HepG2 (cell line): ENCODE measurements around the gene MSI2. TPM values are rescaled to one million over a fixed set of nuclear protein-coding genes. Genes with fewer than 3 reads are reported as not detected.

Experiments used
- ATAC-seq: fragments of 200-7000 bp; cut with Tn5 transposase; 3 replicates; pipeline ENCODE4 v1.9.1; 2020; ENCODE audit warnings: mild to moderate bottlenecking, moderate library complexity
- BruUV-seq: library from RNA; stranded (reverse); fragments of 400-500 nt; replicated peaks from 2 replicates; lab custom pipeline; 2021; lab: Mats Ljungman, UMichigan
- CTCF ChIA-PET: fragments of 300-600 bp; formaldehyde crosslinking; extraction: SDS; loops from one replicate; lab custom pipeline; 2021; ENCODE audit warnings: low total read pairs, inconsistent platforms, low intra/inter-chr PET ratio; lab: Yijun Ruan, JAX
- POLR2A ChIA-PET: fragments of 350-600 bp; sonication (Branson Sonifier 250); formaldehyde crosslinking; loops from one replicate; lab custom pipeline; 2020; ENCODE audit warnings: antibody characterized with exemption, inconsistent platforms; lab: Yijun Ruan, JAX
- DNase-seq: peaks from one replicate; pipeline ENCODE4 v3.0.0-alpha.2; 2015; ENCODE audit warnings: low spot score
- FAIRE-seq: peaks from 3 replicates; lab custom pipeline; 2011; peaks lifted over from hg19 to GRCh38; lab: Jason Lieb, UNC
- H2AFZ ChIP-seq: one replicate; pipeline ENCODE4 v1.6.1; 2011; ENCODE audit warnings: low read length, inconsistent platforms
- H3K27ac ChIP-seq: fragments of 300-600 bp; 3 replicates; pipeline ENCODE4 v1.8.0; 2011; ENCODE audit warnings: mixed run types, mild to moderate bottlenecking, mixed read lengths, low read length, inconsistent platforms; ENCODE audit not compliant: insufficient read depth; ENCODE audit errors: extremely low read length
- H3K27me3 ChIP-seq, 2 experiments: fragments of 200-600 bp in 1 of 2; 2 replicates in 1 of 2; 3 replicates in 1 of 2; pipeline versions ENCODE4 v1.6.0 to v1.8.0; 2011; ENCODE audit warnings: low read length in 2 of 2, mild to moderate bottlenecking in 2 of 2, moderate library complexity in 2 of 2, inconsistent platforms in 1 of 2; ENCODE audit not compliant: insufficient read depth in 2 of 2, control insufficient read depth in 1 of 2
- H3K36me3 ChIP-seq, 2 experiments: fragments of 200-600 bp in 1 of 2; replicated peaks in 1 of 2; 2 replicates in 1 of 2; 3 replicates in 1 of 2; pipeline versions ENCODE4 v1.5.1 to v1.8.0; 2011; ENCODE audit warnings: low read length in 2 of 2, inconsistent platforms in 1 of 2; ENCODE audit not compliant: insufficient read depth in 2 of 2, control insufficient read depth in 1 of 2
- H3K4me1 ChIP-seq: 2 replicates; pipeline ENCODE4 v1.5.1; 2012; ENCODE audit warnings: low read length, inconsistent platforms; ENCODE audit not compliant: insufficient read depth
- H3K4me2 ChIP-seq: 2 replicates; pipeline ENCODE4 v1.6.0; 2011; ENCODE audit warnings: low read depth, low read length, inconsistent platforms
- H3K4me3 ChIP-seq, 3 experiments: fragments of 200-600 bp in 1 of 3; sonication (generic), shearing (Covaris generic) in 1 of 3; replicated peaks in 1 of 3; 2 replicates each; pipeline ENCODE4 v1.5.1; 2011 to 2016; ENCODE audit warnings: low read length in 3 of 3, inconsistent platforms in 2 of 3, low read depth in 2 of 3, mild to moderate bottlenecking in 2 of 3, control low read depth in 1 of 3, mixed read lengths in 1 of 3; ENCODE audit not compliant: insufficient read depth in 1 of 3
- H3K79me2 ChIP-seq: one replicate; pipeline ENCODE4 v1.6.1; 2011; ENCODE audit warnings: low read length, inconsistent platforms; ENCODE audit not compliant: insufficient read depth
- H3K9ac ChIP-seq: 2 replicates; pipeline ENCODE4 v1.6.0; 2011; ENCODE audit warnings: mild to moderate bottlenecking, low read depth, low read length, inconsistent platforms; ENCODE audit not compliant: insufficient read depth
- H3K9me3 ChIP-seq: 2 replicates; pipeline ENCODE4 v1.5.1; 2012; ENCODE audit warnings: mild to moderate bottlenecking, low read length
- H4K20me1 ChIP-seq: 2 replicates; pipeline ENCODE4 v1.6.0; 2011; ENCODE audit warnings: inconsistent platforms, mild to moderate bottlenecking, low read length, moderate library complexity; ENCODE audit not compliant: insufficient read depth
- FOXC1 ChIP-seq: sonication (generic); formaldehyde crosslinking; IDR thresholded peaks from 2 replicates; pipeline ENCODE4 v1.8.0; 2022; ENCODE audit warnings: mild to moderate bottlenecking, missing genetic modification reagents, borderline replicate concordance
- ZBTB38 ChIP-seq: sonication (generic); formaldehyde crosslinking; IDR thresholded peaks from 2 replicates; pipeline ENCODE4 v1.5.1; 2020; ENCODE audit warnings: mild to moderate bottlenecking, missing genetic modification reagents
- ZMYM2 ChIP-seq: sonication (generic); formaldehyde crosslinking; IDR thresholded peaks from 2 replicates; pipeline ENCODE4 v1.8.0; 2022; ENCODE audit warnings: mild to moderate bottlenecking, missing genetic modification reagents
- ZNF296 ChIP-seq: sonication (generic); formaldehyde crosslinking; conservative IDR thresholded peaks from 2 replicates; pipeline ENCODE4 v1.5.0; 2020; ENCODE audit warnings: mild to moderate bottlenecking, missing genetic modification reagents
- ZNF407 ChIP-seq: sonication (generic); formaldehyde crosslinking; IDR thresholded peaks from one replicate; pipeline ENCODE4 v1.5.1; 2020; ENCODE audit warnings: mild to moderate bottlenecking, missing genetic modification reagents; ENCODE audit errors: not compliant biosample characterization
- ZNF737 ChIP-seq: sonication (generic); formaldehyde crosslinking; IDR thresholded peaks from 2 replicates; pipeline ENCODE4 v1.5.0; 2020; ENCODE audit warnings: missing genetic modification reagents, mild to moderate bottlenecking, borderline replicate concordance
- WGBS: methylation state at CpG from one replicate; pipeline ENCODE4 v1.1.6; 2017; ENCODE audit warnings: low lambda C conversion rate; 5-methylcytosine and 5-hydroxymethylcytosine counted together
- in situ Hi-C: cut with HindIII; loops from 2 replicates; pipeline ENCODE4 v1.10.0; 2017; ENCODE audit warnings: low pct_unique_long_range_greater_than_20kb; ENCODE audit not compliant: extremely low pct_ligation_motif_present
- intact Hi-C: fragments of 100-400 bp; cut with micrococcal nuclease; formaldehyde crosslinking; loops from one replicate; pipeline ENCODE4 v1.10.0; 2022; ENCODE audit not compliant: unreplicated experiment
- polyA plus RNA-seq, 8 experiments: library from polyadenylated mRNA; depleted of rRNA in 3 of 8; stranded (reverse) in 7 of 8; unstranded in 1 of 8; fragments of >200 nt; fragmentation: Illumina TruSeq in 4 of 8; extraction: Trizol in 4 of 8; gene quantifications; 2 replicates each; pipeline versions ENCODE4 v1.2.1 to v1.2.3, GENCODE V29; 2011 to 2016; ENCODE audit warnings: low read depth in 4 of 8, missing spikeins in 1 of 8, mixed read lengths in 1 of 8; ENCODE audit not compliant: insufficient read depth in 1 of 8
- total RNA-seq, 5 experiments: library from RNA; depleted of rRNA; stranded (reverse); fragments of >200 nt; fragmentation: Illumina TruSeq; extraction: Trizol; gene quantifications; 2 replicates each; pipeline ENCODE4 v1.2.3, GENCODE V29; 2016; ENCODE audit warnings: low read depth in 1 of 5

MSI2 gene
- total and polyA plus RNA-seq, 2 of the 13 experiments (the other 11 are each of a cell fraction or from before 2014, with no cell fraction given): 77.5 to 78.4 TPM

GRCh38 chr17:57533684-57534305, 277.5 kb downstream of the MSI2 start:
- CTCF ChIA-PET: no interaction called here
- Histone ChIP-seq H3K4me1 (peaks cover 98% of the 10 kb centered on the region), H3K4me3 (no peak overlapping the region), H3K79me2 (peaks cover 5% of the 10 kb centered on the region), H3K9me3 (no peaks in the 10 kb centered on the region), H2AFZ (no peak overlapping the region), H3K27me3 (no peaks in the 10 kb centered on the region), H4K20me1 (no peaks in the 10 kb centered on the region), H3K4me2 (no peak overlapping the region), H3K27ac (peak overlapping the region; percentile 4), H3K9ac (no peak overlapping the region), H3K36me3 (peaks cover 9 to 16% of the 10 kb centered on the region in 2 experiments; a peak in 4 of 5 replicates)
- TF ChIP-seq ZMYM2 (CRISPR knock-in tag): no peak
- 0 out of 2 replicates have a peak, but pooled peaks have one; percentile 24 for TF ChIP-seq ZNF737 (CRISPR knock-in tag)
- POLR2A ChIA-PET: interaction anchor here (0.8 to 4.0 kb wide), 4 partner anchors 9 to 44 kb away, joined by 3 to 27 read pairs (median 6); no protein-coding TSS in a partner anchor
- in situ Hi-C loops (no loop called here), intact Hi-C loops (no loop called here)
- no peak for ATAC-seq
- BruUV-seq: no TSS peak
- DNase-seq: no peak
- no peak for FAIRE-seq
- WGBS: 94% methylated on average over 4 of the region's 5 CpGs

GRCh38 chr17:57534863-57535248, 278.5 kb downstream of the MSI2 start:
- WGBS: 96% methylated on average over 4 of the region's 4 CpGs
- no peak for FAIRE-seq
- Histone ChIP-seq H3K27me3 (no peaks in the 10 kb centered on the region), H3K36me3 (peaks cover 9 to 16% of the 10 kb centered on the region in 2 experiments; a peak in 4 of 5 replicates), H3K4me3 (no peak overlapping the region), H3K9ac (no peak overlapping the region), H3K79me2 (peaks cover 5% of the 10 kb centered on the region), H3K4me2 (no peak overlapping the region), H3K4me1 (peaks cover 100% of the 10 kb centered on the region), H2AFZ (no peak overlapping the region), H3K9me3 (no peaks in the 10 kb centered on the region), H4K20me1 (no peaks in the 10 kb centered on the region), H3K27ac (peak overlapping the region; percentile 14)
- POLR2A ChIA-PET: interaction anchor here (0.8 to 4.8 kb wide), 3 partner anchors 8 to 43 kb away, joined by 3 to 70 read pairs (median 9); no protein-coding TSS in a partner anchor
- BruUV-seq: no TSS peak
- CTCF ChIA-PET: no interaction called here
- in situ Hi-C loops: no loop called here
- DNase-seq: no peak
- intact Hi-C loops: no loop called here
- no peak for ATAC-seq
- 0 out of 2 replicates have a peak, but pooled peaks have one; percentile 22 for TF ChIP-seq ZNF296
- TF ChIP-seq ZNF407: no peak
- no peak for TF ChIP-seq FOXC1 (CRISPR knock-in tag)
- peak; percentile 28; the same call in 1 of the 2 replicates for TF ChIP-seq ZBTB38 (CRISPR knock-in tag)
